GM12878 (cell line): ENCODE results near the gene CENPK. TPM values are rescaled to one million over a fixed set of nuclear protein-coding genes. Genes with fewer than 3 reads are reported as not detected.

ENCODE experiments used
- ATAC-seq: fragments of 200-7000 bp; cut with Tn5 transposase; 3 replicates; pipeline ENCODE4 v1.9.1; 2020; ENCODE audit warnings: mild to moderate bottlenecking, moderate library complexity
- BruUV-seq: library from RNA; stranded (reverse); fragments of 400-500 nt; replicated peaks from 2 replicates; lab custom pipeline; 2021; lab: Mats Ljungman, UMichigan
- CTCF ChIA-PET: fragments of 300-600 bp; sonication (Branson Sonifier 250); formaldehyde crosslinking; extraction: SDS; loops from one replicate; lab custom pipeline; 2021; ENCODE audit warnings: inconsistent platforms; lab: Yijun Ruan, JAX
- POLR2A ChIA-PET: fragments of 350-600 bp; formaldehyde crosslinking; extraction: SDS; loops from one replicate; lab custom pipeline; 2021; ENCODE audit warnings: inconsistent platforms; lab: Charles Lee
- RAD21 ChIA-PET: fragments of 300-600 bp; sonication (Branson Sonifier 250); formaldehyde crosslinking; loops from one replicate; lab custom pipeline; 2023; ENCODE audit warnings: antibody characterized with exemption; ENCODE audit not compliant: unreplicated experiment; lab: Charles Lee
- SMC1A ChIA-PET: fragments of 300-600 bp; sonication (Branson Sonifier 250); formaldehyde crosslinking; loops from one replicate; lab custom pipeline; 2023; ENCODE audit not compliant: unreplicated experiment, uncharacterized antibody; lab: Charles Lee
- DNase-seq: peaks from one replicate; pipeline ENCODE4 v3.0.0-alpha.2; 2011; ENCODE audit warnings: low read depth, low spot score
- FAIRE-seq: peaks from 3 replicates; lab custom pipeline; 2011; peaks lifted over from hg19 to GRCh38; lab: Jason Lieb, UNC
- H2AFZ ChIP-seq: 2 replicates; pipeline ENCODE4 v1.6.0; 2011; ENCODE audit warnings: low read depth, low read length, control low read depth; ENCODE audit not compliant: control insufficient read depth
- H3K27ac ChIP-seq: 2 replicates; pipeline ENCODE4 v1.5.1; 2011; ENCODE audit warnings: control low read depth; ENCODE audit not compliant: control insufficient read depth, insufficient read depth
- H3K27me3 ChIP-seq, 2 experiments: replicated peaks in 1 of 2; 2 replicates each; pipeline versions ENCODE4 v1.6.0 to v1.6.1; 2011; ENCODE audit warnings: low read length in 1 of 2; ENCODE audit not compliant: control insufficient read depth in 2 of 2, insufficient read depth in 2 of 2
- H3K36me3 ChIP-seq, 2 experiments: 2 replicates each; pipeline ENCODE4 v1.5.1; 2011; ENCODE audit warnings: low read length in 1 of 2; ENCODE audit not compliant: control insufficient read depth in 2 of 2, insufficient read depth in 2 of 2
- H3K4me1 ChIP-seq: 2 replicates; pipeline ENCODE4 v1.6.1; 2011; ENCODE audit warnings: mild to moderate bottlenecking, low read length, moderate library complexity, mixed read lengths; ENCODE audit not compliant: control insufficient read depth, insufficient read depth
- H3K4me2 ChIP-seq: 2 replicates; pipeline ENCODE4 v1.6.0; 2011; ENCODE audit warnings: control low read depth; ENCODE audit not compliant: control insufficient read depth, insufficient read depth
- H3K4me3 ChIP-seq: fragments of 200-600 bp; sonication (generic); 2 replicates; pipeline ENCODE4 v1.5.1; 2016
- H3K79me2 ChIP-seq: 2 replicates; pipeline ENCODE4 v1.6.0; 2011; ENCODE audit warnings: low read length; ENCODE audit not compliant: control insufficient read depth, insufficient read depth
- H3K9ac ChIP-seq: 2 replicates; pipeline ENCODE4 v1.8.0; 2011; ENCODE audit warnings: low read length, control low read depth, mixed read lengths; ENCODE audit not compliant: control insufficient read depth, insufficient read depth
- H3K9me3 ChIP-seq: replicated peaks from 3 replicates; pipeline ENCODE4 v1.5.1; 2011; ENCODE audit warnings: mild to moderate bottlenecking, low read length; ENCODE audit not compliant: control insufficient read depth, insufficient read depth
- H4K20me1 ChIP-seq: 2 replicates; pipeline ENCODE4 v1.6.0; 2011; ENCODE audit not compliant: control insufficient read depth, insufficient read depth
- CREM ChIP-seq: IDR thresholded peaks from 2 replicates; pipeline ENCODE4 v1.6.1; 2014; ENCODE audit warnings: antibody characterized with exemption, low read depth
- IRF5 ChIP-seq: fragments of 450-650 bp; IDR thresholded peaks from 2 replicates; pipeline ENCODE4 v1.6.1; 2017; ENCODE audit warnings: borderline replicate concordance
- JUND ChIP-seq: IDR thresholded peaks from 2 replicates; pipeline ENCODE4 v1.6.1; 2012; ENCODE audit warnings: low read depth, mild to moderate bottlenecking, low read length, improper control_type of control experiment, moderate library complexity
- STAT1 ChIP-seq: fragments of 450-650 bp; conservative IDR thresholded peaks from 2 replicates; pipeline ENCODE4 v1.6.1; 2014; ENCODE audit warnings: antibody characterized with exemption, mild to moderate bottlenecking
- SUPT20H ChIP-seq: IDR thresholded peaks from 2 replicates; pipeline ENCODE4 v1.6.1; 2011; ENCODE audit warnings: low read depth, mild to moderate bottlenecking, low read length, moderate library complexity, borderline replicate concordance; ENCODE audit not compliant: control insufficient read depth
- ZNF687 ChIP-seq: fragments of 450-650 bp; IDR thresholded peaks from 2 replicates; pipeline ENCODE4 v1.6.1; 2017; ENCODE audit warnings: mild to moderate bottlenecking, moderate library complexity
- WGBS: methylation state at CpG from one replicate; pipeline ENCODE4 v1.1.6; 2016; ENCODE audit warnings: low lambda C conversion rate; ENCODE audit not compliant: insufficient replicate concordance, insufficient coverage; ENCODE audit errors: missing lambda C conversion rate; 5-methylcytosine and 5-hydroxymethylcytosine counted together
- in situ Hi-C: fragments of 300-500 bp; cut with MboI; formaldehyde crosslinking; loops from 9 replicates; pipeline ENCODE4 v1.14.3; 2018; ENCODE audit warnings: mixed read lengths
- intact Hi-C: fragments of 100-400 bp; cut with micrococcal nuclease; formaldehyde crosslinking; loops from one replicate; pipeline ENCODE4 v1.14.2; 2022; ENCODE audit not compliant: unreplicated experiment
- polyA plus RNA-seq, 11 experiments: library from polyadenylated mRNA; depleted of rRNA in 4 of 11; unstranded in 6 of 11; stranded (reverse) in 5 of 11; fragments of >200 nt; fragmentation: Nextera tagmentation in 4 of 11; fragmentation: Illumina TruSeq in 1 of 11; extraction: Ambion mirVana in 4 of 11; extraction: Trizol in 1 of 11; gene quantifications; 1 replicate in 1 of 11; 2 replicates in 10 of 11; pipeline versions ENCODE4 v1.2.1 to v1.2.3, GENCODE V29; 2011 to 2016; ENCODE audit warnings: inconsistent platforms in 2 of 11, missing spikeins in 2 of 11, low read depth in 1 of 11
- total RNA-seq, 4 experiments: library from RNA; depleted of rRNA in 3 of 4; stranded (reverse); fragments of >200 nt in 3 of 4; fragmentation: Illumina TruSeq in 1 of 4; extraction: Trizol in 1 of 4; gene quantifications; 2 replicates each; pipeline versions ENCODE4 v1.2.1 to v1.2.3, GENCODE V29; 2013 to 2021

Gene CENPK
- total and polyA plus RNA-seq, 10 of the 15 experiments (the other 5 are each of a cell fraction or from before 2014, with no cell fraction given) = 29.5 to 94.3 (median 43.2) TPM

GRCh38 chr5:65485405-65485804, 77.6 kb downstream of the CENPK start:
- Histone ChIP-seq H2AFZ (no peak overlapping the region), H3K9me3 (no peaks in the 10 kb centered on the region), H3K4me2 (no peak overlapping the region), H3K79me2 (no peaks in the 10 kb centered on the region), H3K4me3 (no peak overlapping the region), H3K4me1 (peaks cover 4% of the 10 kb centered on the region; the same call in 1 of the 2 replicates), H3K27me3 (no peaks in the 10 kb centered on the region), H3K36me3 (no peaks in the 10 kb centered on the region), H4K20me1 (no peaks in the 10 kb centered on the region), H3K27ac (no peak overlapping the region), H3K9ac (no peak overlapping the region)
- TF ChIP-seq STAT1 (no peak), ZNF687 (no peak), CREM (no peak), IRF5 (no peak), JUND (no peak), SUPT20H (no peak)
- ATAC-seq = no peak
- intact Hi-C loops = loop anchor here (10.0 kb wide), 1 partner anchor 61 kb away; no protein-coding TSS in a partner anchor
- SMC1A ChIA-PET = interaction anchor here (1.4 to 7.1 kb wide), 2 partner anchors 418 to 672 kb away, joined by 5 to 154 read pairs; no protein-coding TSS in a partner anchor
- no peak for FAIRE-seq
- RAD21 ChIA-PET = interaction anchor here (5.7 to 6.8 kb wide), 3 partner anchors 513 to 675 kb away, joined by 97 to 168 read pairs (median 104); no protein-coding TSS in a partner anchor
- 92% methylated on average over 24 of the region's 28 CpGs for WGBS
- no TSS peak for BruUV-seq
- CTCF ChIA-PET = interaction anchor here (6.7 to 7.7 kb wide), 3 partner anchors 512 to 674 kb away, joined by 90 to 192 read pairs (median 123); no protein-coding TSS in a partner anchor
- no peak for DNase-seq
- POLR2A ChIA-PET = interaction anchor here (0.6 kb wide), 1 partner anchor 414 kb away, joined by 5 read pairs; no protein-coding TSS in a partner anchor
- in situ Hi-C loops = loop anchor here (10.0 kb wide), 1 partner anchor 851 kb away; no protein-coding TSS in a partner anchor
